Esophagus muscularis mucosa (tissue), 4 donors: ENCODE measurements around the gene MYL3. TPM values are rescaled to one million over a fixed set of nuclear protein-coding genes. Genes with fewer than 3 reads are reported as not detected.

Source experiments
- DNase-seq: peaks from one replicate; pipeline ENCODE4 v3.0.0-alpha.2; 2017; ENCODE audit errors: extremely low spot score
- H3K27ac ChIP-seq, 4 donors: fragments of 200-600 bp; sonication (generic); replicated peaks in 1 of 4; 1 replicate in 3 of 4; 2 replicates in 1 of 4; pipeline ENCODE4 v1.5.1; 2016 to 2019; ENCODE audit warnings: mild to moderate bottlenecking in 1 of 4
- H3K27me3 ChIP-seq, 4 donors: fragments of 200-600 bp; sonication (generic); one replicate each; pipeline versions ENCODE4 v1.5.1 to v1.6.0; 2016 to 2019
- H3K36me3 ChIP-seq, 4 donors: fragments of 200-600 bp; sonication (generic); one replicate each; pipeline ENCODE4 v1.5.1; 2016 to 2019
- H3K4me1 ChIP-seq, 4 donors: fragments of 200-600 bp; sonication (generic); one replicate each; pipeline ENCODE4 v1.5.1; 2016 to 2019
- H3K4me3 ChIP-seq, 4 donors: fragments of 200-600 bp; sonication (generic); 1 replicate in 2 of 4; 2 replicates in 2 of 4; pipeline ENCODE4 v1.5.1; 2016 to 2019; ENCODE audit warnings: mild to moderate bottlenecking in 4 of 4, moderate library complexity in 1 of 4
- H3K9me3 ChIP-seq, 4 donors: fragments of 200-600 bp; sonication (generic); 1 replicate in 3 of 4; 2 replicates in 1 of 4; pipeline ENCODE4 v1.5.1; 2016 to 2019
- EP300 ChIP-seq: sonication (generic); formaldehyde crosslinking; IDR thresholded peaks from one replicate; pipeline ENCODE4 v1.6.1; 2017; ENCODE audit warnings: antibody characterized with exemption
- POLR2A ChIP-seq: fragments of 450-650 bp; IDR thresholded peaks from one replicate; pipeline ENCODE4 v1.6.1; 2017; ENCODE audit warnings: antibody characterized with exemption, moderate library complexity, mild to moderate bottlenecking, low read depth
- POLR2AphosphoS5 ChIP-seq, 2 donors: sonication (generic); formaldehyde crosslinking; IDR thresholded peaks; one replicate each; pipeline ENCODE4 v1.6.1; 2017; ENCODE audit warnings: antibody characterized with exemption in 2 of 2
- WGBS: methylation state at CpG from one replicate; pipeline ENCODE4 v1.1.5; 2018; 5-methylcytosine and 5-hydroxymethylcytosine counted together
- intact Hi-C: fragments of 100-400 bp; cut with DNase I; formaldehyde crosslinking; loops from one replicate; pipeline ENCODE4 v1.15.1; 2023
- total RNA-seq, 4 donors: library from RNA; depleted of rRNA; stranded (reverse); fragments of >200 nt; gene quantifications; one replicate each; pipeline versions ENCODE4 v1.1.0 to v1.2.1, GENCODE V29; 2016
- TF ChIP-seq, protein P1 (sequence below), 3 experiments: fragments of 200-600 bp in 2 of 3; fragments of 450-650 bp in 1 of 3; sonication (generic) in 2 of 3; IDR thresholded peaks; one replicate each; pipeline ENCODE4 v1.5.1; 2017 to 2019; ENCODE audit warnings: antibody characterized with exemption in 3 of 3, mild to moderate bottlenecking in 2 of 3, moderate library complexity in 1 of 3

MYL3 gene
- total RNA-seq, 4 donors from 2014 or later: 0.83 to 13.0 (median 7.7) TPM

DNA sequence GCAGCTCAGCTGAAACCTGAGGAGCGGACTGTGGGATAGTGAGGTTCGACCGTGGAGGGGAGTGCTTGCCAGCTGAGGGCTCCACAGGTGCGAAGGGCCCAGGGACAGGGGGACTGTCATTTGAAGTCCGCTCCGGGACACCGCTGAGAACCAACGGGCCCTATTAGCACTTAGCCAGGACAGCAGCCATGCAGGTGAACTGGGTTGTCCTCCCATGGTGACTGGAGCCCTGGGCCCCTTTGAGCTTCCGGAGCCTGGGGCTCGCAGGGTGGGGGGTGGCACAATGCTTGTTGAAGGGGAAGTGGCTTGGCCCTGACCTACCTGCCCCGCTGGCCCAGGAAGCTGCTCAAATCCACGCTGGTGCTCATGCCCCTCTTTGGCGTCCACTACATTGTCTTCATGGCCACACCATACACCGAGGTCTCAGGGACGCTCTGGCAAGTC lies 39.0 kb upstream of the MYL3 start:
- Histone ChIP-seq H3K27me3 (peaks cover 0 to 32% (median 9%) of the 10 kb centered on the region in 4 donors), H3K4me3 (no peak overlapping the region), H3K9me3 (no peaks in the 10 kb centered on the region), H3K4me1 (peaks cover 16 to 25% (median 16%) of the 10 kb centered on the region in 4 donors), H3K27ac (no peak overlapping the region), H3K36me3 (no peaks in the 10 kb centered on the region)
- no peak for DNase-seq
- intact Hi-C loops: no loop called here
- TF ChIP-seq POLR2AphosphoS5 (IDR thresholded peaks at IDR 0.05) (no peak), POLR2A (no peak), EP300 (no peak)
- TF ChIP-seq, protein P1, sequence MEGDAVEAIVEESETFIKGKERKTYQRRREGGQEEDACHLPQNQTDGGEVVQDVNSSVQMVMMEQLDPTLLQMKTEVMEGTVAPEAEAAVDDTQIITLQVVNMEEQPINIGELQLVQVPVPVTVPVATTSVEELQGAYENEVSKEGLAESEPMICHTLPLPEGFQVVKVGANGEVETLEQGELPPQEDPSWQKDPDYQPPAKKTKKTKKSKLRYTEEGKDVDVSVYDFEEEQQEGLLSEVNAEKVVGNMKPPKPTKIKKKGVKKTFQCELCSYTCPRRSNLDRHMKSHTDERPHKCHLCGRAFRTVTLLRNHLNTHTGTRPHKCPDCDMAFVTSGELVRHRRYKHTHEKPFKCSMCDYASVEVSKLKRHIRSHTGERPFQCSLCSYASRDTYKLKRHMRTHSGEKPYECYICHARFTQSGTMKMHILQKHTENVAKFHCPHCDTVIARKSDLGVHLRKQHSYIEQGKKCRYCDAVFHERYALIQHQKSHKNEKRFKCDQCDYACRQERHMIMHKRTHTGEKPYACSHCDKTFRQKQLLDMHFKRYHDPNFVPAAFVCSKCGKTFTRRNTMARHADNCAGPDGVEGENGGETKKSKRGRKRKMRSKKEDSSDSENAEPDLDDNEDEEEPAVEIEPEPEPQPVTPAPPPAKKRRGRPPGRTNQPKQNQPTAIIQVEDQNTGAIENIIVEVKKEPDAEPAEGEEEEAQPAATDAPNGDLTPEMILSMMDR (IDR thresholded peaks at IDR 0.05): no peak
- WGBS: 93% methylated on average over 15 of the region's 15 CpGs

DNA sequence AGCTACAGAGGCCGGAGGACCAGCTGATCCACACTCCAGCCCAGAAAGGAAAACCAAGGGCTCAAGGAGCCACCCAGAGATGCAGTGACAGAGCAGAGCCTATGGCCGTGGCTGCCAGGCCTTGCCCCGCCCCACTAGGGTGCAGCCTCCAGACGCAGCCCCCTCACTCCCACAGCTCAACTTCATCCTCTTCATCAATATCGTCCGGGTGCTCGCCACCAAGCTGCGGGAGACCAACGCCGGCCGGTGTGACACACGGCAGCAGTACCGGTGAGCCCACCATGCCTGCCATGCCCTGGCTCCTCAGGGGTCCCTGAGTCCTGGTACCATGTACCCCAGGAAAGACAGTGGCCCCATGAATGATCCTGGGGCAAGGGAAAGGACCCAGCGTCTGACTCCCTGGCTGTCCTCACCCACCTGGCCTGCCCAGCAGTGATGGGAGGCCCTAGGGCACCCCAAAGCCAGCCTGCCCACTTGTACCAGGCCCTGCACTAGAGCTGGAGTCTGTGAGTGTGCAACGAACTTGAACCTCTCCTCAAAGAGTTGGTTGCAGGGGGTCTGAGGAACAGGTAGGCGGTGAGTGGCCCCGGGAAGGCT lies 38.4 kb upstream of the MYL3 start:
- no peak for DNase-seq
- Histone ChIP-seq H3K36me3 (no peaks in the 10 kb centered on the region), H3K4me1 (peaks cover 16 to 25% (median 16%) of the 10 kb centered on the region in 4 donors), H3K27ac (no peak overlapping the region), H3K4me3 (no peak overlapping the region), H3K27me3 (peaks cover 0 to 32% (median 9%) of the 10 kb centered on the region in 4 donors), H3K9me3 (no peaks in the 10 kb centered on the region)
- 100% methylated on average over 2 of the region's 17 CpGs for WGBS
- intact Hi-C loops: no loop called here
- TF ChIP-seq POLR2A: no peak
- no peak for TF ChIP-seq EP300

DNA sequence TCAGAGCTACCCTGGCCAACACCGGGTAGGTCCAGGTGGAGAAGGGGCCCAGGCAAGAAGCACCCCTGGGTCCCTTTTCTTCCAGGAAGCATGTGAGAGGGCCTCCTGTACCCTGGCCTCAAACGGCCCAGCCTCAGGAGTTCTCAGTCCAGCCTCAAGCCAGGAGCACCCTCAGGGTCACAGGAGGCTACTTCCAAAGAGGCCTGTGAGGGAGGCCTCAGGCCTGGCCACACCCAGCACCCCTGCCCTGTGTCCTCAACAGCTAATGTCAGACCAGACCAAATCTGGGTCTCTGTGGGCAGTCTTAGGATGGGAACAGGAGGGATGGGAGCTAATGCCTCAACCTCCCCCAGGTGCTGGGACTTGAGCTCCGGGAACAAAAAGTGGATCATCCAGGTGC lies 37.8 kb upstream of the MYL3 start:
- no peak for DNase-seq
- H3K27ac ChIP-seq: no peak overlapping the region
- intact Hi-C loops: no loop called here
- H3K36me3 ChIP-seq: no peaks in the 10 kb centered on the region
- peaks cover 16 to 25% (median 16%) of the 10 kb centered on the region in 4 donors for H3K4me1 ChIP-seq
- H3K4me3 ChIP-seq: no peak overlapping the region
- TF ChIP-seq EP300 (no peak), POLR2AphosphoS5 (IDR thresholded peaks at IDR 0.05) (no peak), POLR2A (no peak)
- TF ChIP-seq, protein P1 (IDR thresholded peaks at IDR 0.05): no peak
- H3K9me3 ChIP-seq: no peaks in the 10 kb centered on the region
- WGBS: 80% methylated on average over 1 of the region's 3 CpGs
- peaks cover 0 to 28% (median 9%) of the 10 kb centered on the region in 4 donors for H3K27me3 ChIP-seq

DNA sequence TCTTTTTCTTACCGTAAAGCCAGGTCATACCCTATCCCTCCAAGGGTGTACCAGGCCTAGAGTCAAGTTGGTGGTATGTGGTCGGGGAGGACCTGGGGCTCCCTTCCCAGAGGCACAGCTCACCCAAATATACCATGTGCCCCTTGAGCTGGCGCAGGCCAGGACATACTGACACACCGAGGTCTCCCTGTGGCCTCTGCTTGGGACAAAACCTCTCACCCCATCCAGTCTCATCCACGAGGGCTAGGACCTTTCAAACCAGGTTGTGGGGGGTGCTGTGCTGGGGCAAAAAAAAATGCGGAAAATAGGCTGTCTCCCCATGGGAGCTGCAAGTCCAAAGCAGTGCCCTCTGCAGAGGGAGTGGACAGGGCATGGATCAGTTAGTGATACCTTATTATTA lies 37.1 kb upstream of the MYL3 start:
- 98% methylated on average over 6 of the region's 6 CpGs for WGBS
- Histone ChIP-seq H3K4me3 (no peak overlapping the region), H3K9me3 (no peaks in the 10 kb centered on the region), H3K36me3 (no peaks in the 10 kb centered on the region), H3K4me1 (peaks cover 16 to 25% (median 16%) of the 10 kb centered on the region in 4 donors), H3K27me3 (peaks cover 0 to 24% (median 9%) of the 10 kb centered on the region in 4 donors), H3K27ac (no peak overlapping the region)
- DNase-seq: no peak
- TF ChIP-seq EP300: no peak
- TF ChIP-seq POLR2A: no peak
- TF ChIP-seq, protein P1 (IDR thresholded peaks at IDR 0.05): no peak
- TF ChIP-seq POLR2AphosphoS5 (IDR thresholded peaks at IDR 0.05): no peak
- intact Hi-C loops: no loop called here

DNA sequence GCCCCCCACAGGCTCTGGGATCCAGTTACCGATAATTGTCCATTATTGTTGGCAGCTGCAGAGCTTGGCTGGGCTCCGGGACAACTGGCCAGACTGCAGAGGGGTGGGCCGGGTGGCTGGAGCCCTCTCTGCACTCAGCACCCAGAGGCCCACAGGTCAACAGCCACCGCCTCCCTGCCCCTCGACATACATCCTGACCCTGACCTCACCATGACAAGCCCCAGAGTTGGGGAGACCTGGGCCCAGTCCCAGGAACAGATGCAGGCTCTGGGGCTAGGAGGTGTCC lies 36.7 kb upstream of the MYL3 start:
- no peak overlapping the region for H3K27ac ChIP-seq
- H3K36me3 ChIP-seq: no peaks in the 10 kb centered on the region
- H3K4me3 ChIP-seq: no peak overlapping the region
- TF ChIP-seq EP300: no peak
- TF ChIP-seq, protein P1 (IDR thresholded peaks at IDR 0.05): no peak
- no peak for TF ChIP-seq POLR2AphosphoS5 (IDR thresholded peaks at IDR 0.05)
- TF ChIP-seq POLR2A: no peak
- peaks cover 0 to 24% (median 9%) of the 10 kb centered on the region in 4 donors for H3K27me3 ChIP-seq
- peaks cover 16 to 25% (median 18%) of the 10 kb centered on the region in 4 donors for H3K4me1 ChIP-seq
- intact Hi-C loops: no loop called here
- WGBS: 62% methylated on average over 3 of the region's 5 CpGs
- no peak for DNase-seq
- no peaks in the 10 kb centered on the region for H3K9me3 ChIP-seq
